IPS-18a (cell line): ENCODE data around the gene PTPRC.

Source experiments
- H3K27ac ChIP-seq: one replicate; pipeline ENCODE4 v1.5.1; 2013; ENCODE audit warnings: low read length
- H3K27me3 ChIP-seq: one replicate; pipeline ENCODE4 v1.6.1; 2013; ENCODE audit warnings: mild to moderate bottlenecking, low read length; ENCODE audit not compliant: control insufficient read depth, insufficient read depth
- H3K36me3 ChIP-seq: one replicate; pipeline ENCODE4 v1.6.1; 2013; ENCODE audit warnings: low read depth, low read length; ENCODE audit not compliant: control insufficient read depth
- H3K4me1 ChIP-seq: one replicate; pipeline ENCODE4 v1.6.1; 2013; ENCODE audit warnings: low read depth, low read length; ENCODE audit not compliant: control insufficient read depth
- H3K4me3 ChIP-seq: one replicate; pipeline ENCODE4 v1.5.1; 2013; ENCODE audit warnings: low read length
- H3K9ac ChIP-seq: one replicate; pipeline ENCODE4 v1.6.1; 2013; ENCODE audit warnings: mild to moderate bottlenecking, low read length, moderate library complexity
- H3K9me3 ChIP-seq: one replicate; pipeline ENCODE4 v1.6.1; 2013; ENCODE audit warnings: low read depth, low read length; ENCODE audit not compliant: control insufficient read depth

Gene PTPRC

GRCh38 chr1:198679535-198680173 is 40.8 kb downstream of the PTPRC start:
- Histone ChIP-seq H3K4me3 (no peak overlapping the region), H3K36me3 (no peaks in the 10 kb centered on the region), H3K4me1 (peaks cover 11% of the 10 kb centered on the region), H3K27me3 (no peaks in the 10 kb centered on the region), H3K9ac (no peak overlapping the region), H3K27ac (no peak overlapping the region), H3K9me3 (no peaks in the 10 kb centered on the region)

- H3K27ac ChIP-seq, result no peak overlapping the region
Observed at GRCh38 chr1:198680174-198680875, 41.5 kb downstream of the PTPRC start.

GRCh38 chr1:198681252-198681651 is 42.4 kb downstream of the PTPRC start:
- Histone ChIP-seq H3K4me1 (peaks cover 11% of the 10 kb centered on the region), H3K27me3 (no peaks in the 10 kb centered on the region), H3K27ac (no peak overlapping the region), H3K36me3 (no peaks in the 10 kb centered on the region), H3K9me3 (no peaks in the 10 kb centered on the region), H3K9ac (no peak overlapping the region), H3K4me3 (no peak overlapping the region)

More at GRCh38 chr1:198680174-198680875, 41.5 kb downstream of the PTPRC start:
- H3K4me3 ChIP-seq, result no peak overlapping the region
- H3K36me3 ChIP-seq, result no peaks in the 10 kb centered on the region
- peaks cover 11% of the 10 kb centered on the region for H3K4me1 ChIP-seq
- no peak overlapping the region for H3K9ac ChIP-seq
- H3K9me3 ChIP-seq, result no peaks in the 10 kb centered on the region
- no peaks in the 10 kb centered on the region for H3K27me3 ChIP-seq

GRCh38 chr1:198681831-198682759 is 43.3 kb downstream of the PTPRC start:
- Histone ChIP-seq H3K4me3 (no peak overlapping the region), H3K9me3 (no peaks in the 10 kb centered on the region), H3K36me3 (no peaks in the 10 kb centered on the region), H3K4me1 (peaks cover 11% of the 10 kb centered on the region), H3K27me3 (no peaks in the 10 kb centered on the region), H3K27ac (no peak overlapping the region), H3K9ac (no peak overlapping the region)

- no peaks in the 10 kb centered on the region for H3K9me3 ChIP-seq
- no peak overlapping the region for H3K27ac ChIP-seq
- H3K27me3 ChIP-seq, result no peaks in the 10 kb centered on the region
- no peaks in the 10 kb centered on the region for H3K36me3 ChIP-seq
- no peak overlapping the region for H3K9ac ChIP-seq
- peaks cover 11% of the 10 kb centered on the region for H3K4me1 ChIP-seq
- H3K4me3 ChIP-seq, result no peak overlapping the region
Observed at GRCh38 chr1:198682850-198683249, 44.0 kb downstream of the PTPRC start.

- Histone ChIP-seq H3K27ac (no peak overlapping the region), H3K4me1 (peaks cover 11% of the 10 kb centered on the region), H3K4me3 (no peak overlapping the region), H3K9ac (no peak overlapping the region), H3K9me3 (no peaks in the 10 kb centered on the region), H3K36me3 (no peaks in the 10 kb centered on the region), H3K27me3 (no peaks in the 10 kb centered on the region)
Observed at GRCh38 chr1:198683449-198683848, 44.6 kb downstream of the PTPRC start.

GRCh38 chr1:198686069-198686728 is 47.4 kb downstream of the PTPRC start:
- no peaks in the 10 kb centered on the region for H3K9me3 ChIP-seq
- no peak overlapping the region for H3K27ac ChIP-seq
- no peak overlapping the region for H3K9ac ChIP-seq
- peaks cover 24% of the 10 kb centered on the region for H3K4me1 ChIP-seq
- no peaks in the 10 kb centered on the region for H3K36me3 ChIP-seq
- no peaks in the 10 kb centered on the region for H3K27me3 ChIP-seq
- no peak overlapping the region for H3K4me3 ChIP-seq

- Histone ChIP-seq H3K9me3 (no peaks in the 10 kb centered on the region), H3K27ac (no peak overlapping the region), H3K9ac (no peak overlapping the region), H3K36me3 (no peaks in the 10 kb centered on the region), H3K27me3 (no peaks in the 10 kb centered on the region), H3K4me1 (peaks cover 15% of the 10 kb centered on the region), H3K4me3 (no peak overlapping the region)
Observed at GRCh38 chr1:198687429-198687828, 48.6 kb downstream of the PTPRC start.

- Histone ChIP-seq H3K4me1 (peaks cover 13% of the 10 kb centered on the region), H3K9me3 (no peaks in the 10 kb centered on the region), H3K4me3 (no peak overlapping the region)
Observed at GRCh38 chr1:198691063-198691462, 52.2 kb downstream of the PTPRC start.

GRCh38 chr1:198693321-198693720 is 54.5 kb downstream of the PTPRC start:
- H3K27ac ChIP-seq, result no peak overlapping the region
- H3K4me1 ChIP-seq, result peaks cover 13% of the 10 kb centered on the region
- H3K4me3 ChIP-seq, result no peak overlapping the region
- H3K9ac ChIP-seq, result no peak overlapping the region
- H3K27me3 ChIP-seq, result no peaks in the 10 kb centered on the region
- no peaks in the 10 kb centered on the region for H3K36me3 ChIP-seq
- no peaks in the 10 kb centered on the region for H3K9me3 ChIP-seq

More at GRCh38 chr1:198691063-198691462, 52.2 kb downstream of the PTPRC start:
- no peaks in the 10 kb centered on the region for H3K36me3 ChIP-seq
- H3K27me3 ChIP-seq, result no peaks in the 10 kb centered on the region
- H3K27ac ChIP-seq, result no peak overlapping the region
- H3K9ac ChIP-seq, result no peak overlapping the region

GRCh38 chr1:198694542-198694941 is 55.7 kb downstream of the PTPRC start:
- Histone ChIP-seq H3K4me3 (no peak overlapping the region), H3K9ac (no peak overlapping the region), H3K9me3 (no peaks in the 10 kb centered on the region), H3K27me3 (no peaks in the 10 kb centered on the region), H3K27ac (no peak overlapping the region), H3K4me1 (peaks cover 18% of the 10 kb centered on the region), H3K36me3 (no peaks in the 10 kb centered on the region)
